ENCODE measurements around the gene SRC.

Gene SRC

DNA sequence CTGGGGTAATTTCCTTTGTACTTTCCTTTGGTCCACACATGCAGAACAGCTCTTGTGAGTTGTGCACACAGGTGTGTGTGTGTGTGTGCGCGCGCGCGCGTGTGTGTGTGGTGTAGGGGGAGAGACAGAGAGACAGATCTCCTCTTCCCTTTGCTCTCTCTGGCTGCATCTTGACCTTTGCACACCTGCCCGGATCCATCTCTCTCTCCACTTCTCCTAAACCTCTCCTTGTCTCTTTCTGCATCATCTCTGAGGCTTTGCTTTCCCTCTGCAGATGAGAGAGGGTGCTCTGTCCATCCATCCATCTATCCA lies 67.0 kb downstream of the SRC start:
- DNase-seq (ENCODE audit: low read depth in 2 of 2) = no peak

DNA sequence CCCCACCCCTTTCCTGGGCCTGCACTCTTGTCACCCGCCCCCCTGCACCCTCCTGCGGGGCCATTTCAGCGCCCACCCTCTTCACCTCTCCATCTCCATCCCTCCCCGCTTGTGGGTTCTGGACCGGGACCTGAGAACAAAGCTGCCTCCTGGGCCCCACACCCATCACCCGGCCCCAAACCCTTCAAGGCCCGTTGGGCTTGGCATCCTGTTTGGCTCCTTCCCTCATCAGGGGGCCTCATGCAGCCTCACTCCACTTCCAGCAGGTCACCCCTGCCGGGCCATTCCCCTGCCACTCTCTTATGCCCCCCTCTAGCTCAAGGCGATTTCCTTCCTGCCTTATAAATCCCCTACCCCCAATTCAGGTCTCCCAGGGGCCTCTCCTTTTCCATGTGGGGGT lies 67.4 kb downstream of the SRC start:
- no peak for DNase-seq (ENCODE audit: low read depth in 2 of 2)

DNA sequence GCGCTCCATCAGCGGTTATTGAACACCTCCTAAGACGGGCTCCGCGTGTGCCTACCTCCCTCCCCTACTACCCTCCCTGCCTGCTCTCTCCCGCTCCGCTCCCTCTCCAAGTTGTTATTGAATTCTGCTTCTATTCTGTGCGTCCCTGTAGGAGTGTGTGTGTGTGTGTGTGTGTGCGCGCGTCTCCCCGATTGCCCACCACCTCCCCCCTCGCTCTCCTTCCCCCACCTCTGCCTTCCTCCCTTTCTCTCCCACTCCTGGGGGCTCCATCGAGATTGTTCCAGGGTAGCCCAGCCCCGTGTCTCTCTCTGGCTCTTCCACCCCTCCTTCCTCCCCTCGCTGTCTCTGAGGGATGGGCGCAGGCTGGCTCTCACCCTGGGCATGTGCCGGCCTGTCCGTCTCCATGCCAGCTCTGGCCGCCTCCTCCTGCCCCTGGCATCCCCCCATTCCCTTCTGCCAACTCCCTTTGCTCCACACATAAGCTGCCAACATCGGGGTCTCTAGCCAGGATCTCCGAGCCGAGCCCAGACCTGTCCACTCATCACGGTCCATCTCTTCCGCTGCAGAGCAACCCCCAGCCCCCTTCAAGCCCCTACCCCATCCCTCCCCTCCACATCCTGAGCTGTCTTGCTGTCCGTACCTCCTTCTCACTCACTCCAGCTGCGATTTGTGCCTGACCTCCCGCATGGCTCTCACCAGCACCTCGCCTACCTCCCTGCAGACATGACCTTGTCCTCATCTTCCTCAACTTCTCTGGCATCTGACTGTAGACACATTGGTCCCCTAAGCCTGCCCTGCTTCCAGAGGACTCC lies 68.5 kb downstream of the SRC start:
- no peak for DNase-seq (ENCODE audit: low read depth in 2 of 2)

DNA sequence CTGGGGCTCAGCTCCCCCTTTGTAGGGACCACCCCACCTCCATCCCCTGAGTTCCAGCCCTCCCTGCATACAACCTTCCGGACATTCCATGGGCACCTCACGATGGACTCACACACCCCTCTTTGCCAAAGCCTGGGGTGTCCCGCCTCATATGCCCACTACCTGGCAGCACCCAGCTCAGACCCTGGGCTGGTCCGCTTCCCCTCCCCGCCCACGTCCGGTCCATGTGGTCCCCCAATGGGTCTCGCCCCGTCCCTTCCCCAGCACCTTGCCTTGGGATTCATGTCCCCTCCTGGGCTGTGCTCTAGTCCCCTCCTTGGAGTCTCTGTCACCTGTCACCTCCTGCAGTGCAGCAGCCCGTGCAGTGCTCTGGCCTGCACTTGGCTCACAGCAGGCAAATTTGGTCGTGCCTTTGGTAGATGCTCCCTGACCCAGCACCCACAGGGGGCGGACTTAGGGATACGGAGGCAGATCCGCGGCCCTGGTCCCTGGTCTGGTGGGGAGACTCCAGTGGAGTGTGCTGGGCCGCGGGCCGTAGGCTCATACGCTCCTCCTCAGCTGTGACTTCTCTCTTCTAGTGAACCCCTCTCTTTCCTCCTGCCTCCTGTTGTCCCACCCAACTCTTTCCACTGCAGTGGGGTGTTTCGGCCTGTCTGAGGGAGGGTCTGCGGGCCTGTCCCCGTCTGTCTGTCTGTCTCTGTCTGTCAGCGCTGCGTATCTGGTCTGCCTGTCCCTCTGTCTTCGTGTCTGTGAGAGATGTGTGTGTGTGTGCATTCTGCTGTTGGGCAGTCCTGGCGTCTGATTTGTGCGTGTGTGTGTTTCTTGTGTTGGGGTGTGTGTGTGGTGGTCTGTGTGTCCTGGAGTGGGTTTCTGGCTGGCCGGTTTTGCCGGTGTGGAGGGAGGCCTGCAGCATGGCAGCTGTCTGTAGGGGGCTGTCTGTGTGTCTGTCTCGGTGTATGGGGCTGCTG lies 69.5 kb downstream of the SRC start:
- DNase-seq (ENCODE audit: low read depth in 2 of 2) = no peak

DNA sequence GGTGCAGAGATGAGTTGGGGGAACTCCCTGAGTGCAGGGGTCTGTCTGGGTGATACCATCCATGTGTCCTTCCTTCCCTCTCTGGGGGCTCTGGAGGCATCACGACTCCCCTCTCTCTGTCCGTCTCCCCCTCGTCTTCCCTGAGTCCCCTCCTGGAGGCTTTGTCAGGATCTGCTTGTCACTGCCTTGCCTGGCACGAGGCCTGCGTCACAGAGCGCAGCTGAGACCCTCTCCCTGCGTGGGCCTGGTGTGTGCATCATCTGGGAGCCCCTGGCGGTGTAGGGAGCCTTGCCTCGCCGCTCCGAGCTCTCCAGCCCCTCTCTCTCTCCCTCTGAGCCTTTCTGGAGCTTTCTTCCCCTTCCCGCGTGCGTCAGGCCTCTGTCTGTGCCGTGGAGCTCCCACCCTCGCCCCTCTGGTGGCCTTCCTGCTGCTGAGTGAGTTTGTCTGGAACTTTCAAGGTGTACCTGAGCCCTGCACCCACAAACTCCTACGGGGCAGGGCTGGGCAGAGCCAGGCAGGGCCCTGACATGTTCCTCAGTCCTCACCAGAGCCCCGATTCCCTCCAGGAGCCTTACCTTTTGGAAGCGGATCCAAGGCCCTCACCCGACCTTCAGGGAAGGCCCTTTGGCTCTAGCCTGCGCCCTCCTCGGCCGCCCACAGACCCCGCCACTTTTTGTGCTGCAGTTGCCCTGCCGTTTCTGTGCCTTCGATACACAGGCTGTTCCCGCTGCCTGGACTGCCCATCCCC lies 70.3 kb downstream of the SRC start:
- no peak for DNase-seq (ENCODE audit: low read depth in 2 of 2)

DNA sequence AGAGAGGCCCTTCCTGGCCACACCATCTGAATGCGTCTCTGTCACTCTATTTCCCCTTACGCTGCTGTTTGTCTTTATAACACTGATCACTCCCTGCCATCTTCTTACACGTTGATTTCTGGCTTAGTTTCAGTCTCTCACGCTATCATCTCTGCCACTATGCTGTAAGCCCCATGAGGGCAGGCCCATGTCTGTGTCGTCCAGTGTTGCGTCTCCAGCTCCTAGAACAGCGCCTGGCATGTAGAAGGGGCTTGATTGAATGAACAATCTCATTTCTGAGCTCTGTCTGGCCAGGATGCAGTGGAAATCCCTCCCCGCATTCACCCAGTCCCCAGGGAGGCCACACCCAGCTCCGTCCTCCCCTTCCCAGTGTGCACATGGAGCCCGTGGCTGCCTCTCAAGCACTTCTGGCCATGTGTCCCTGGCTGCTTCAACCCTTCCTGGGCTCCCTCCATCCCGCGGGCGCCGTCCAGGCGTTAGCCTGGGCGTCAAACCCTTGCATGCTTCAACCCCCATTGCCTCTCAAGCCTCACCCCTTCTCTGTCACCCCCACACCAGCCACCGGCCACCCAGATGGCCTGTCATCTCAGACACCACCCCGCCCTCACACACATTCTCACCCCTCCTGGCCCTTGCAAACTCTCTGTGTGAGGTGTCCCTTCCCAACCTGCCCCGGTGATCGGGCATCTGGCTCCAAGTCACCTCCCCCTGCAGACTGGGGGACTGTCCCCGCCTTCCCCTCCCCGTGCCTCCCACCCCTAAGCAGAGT lies 71.1 kb downstream of the SRC start:
- no peak for DNase-seq (ENCODE audit: low read depth in 2 of 2)

DNA sequence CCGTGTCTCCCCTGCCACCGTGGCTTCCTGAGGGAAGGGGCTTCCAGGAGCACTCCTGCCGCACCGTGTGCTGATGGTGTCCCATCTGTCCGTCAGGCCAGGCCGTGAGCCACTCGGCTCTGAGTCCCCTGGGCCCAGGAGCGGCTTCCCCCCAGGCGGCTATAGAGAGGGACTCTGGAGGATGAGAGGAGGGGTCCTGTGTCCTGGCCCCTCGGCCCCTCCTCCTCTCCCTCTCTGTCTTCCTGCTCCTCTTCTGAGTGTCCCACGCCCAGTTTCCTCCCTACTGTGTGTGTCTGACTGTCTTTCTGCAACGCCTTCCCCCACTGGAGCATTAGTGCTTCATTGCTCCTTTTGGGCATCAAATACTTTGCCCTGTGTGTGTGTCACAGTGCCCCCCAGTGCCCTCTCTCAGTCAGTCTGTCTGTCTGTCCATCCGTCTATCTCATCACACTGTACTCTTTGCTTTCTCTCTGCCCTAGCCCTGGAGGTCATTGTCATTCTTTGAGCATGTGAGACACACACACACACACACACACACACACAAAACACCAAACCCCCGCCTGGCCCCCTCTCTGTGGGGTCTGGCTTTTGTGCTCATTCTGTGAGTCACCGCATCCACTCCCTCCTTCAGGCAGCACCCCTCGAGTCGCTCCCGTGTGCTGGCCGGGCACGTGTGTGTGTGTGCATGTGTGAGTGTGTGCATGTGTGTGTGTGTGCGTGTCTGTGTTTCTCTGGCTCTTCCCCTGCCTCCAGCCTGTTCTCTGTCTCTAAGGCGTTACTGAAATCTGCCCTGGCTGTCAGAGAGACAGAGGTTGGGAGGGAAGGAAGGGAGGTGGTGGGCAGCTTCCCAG lies 71.9 kb downstream of the SRC start:
- DNase-seq (ENCODE audit: low read depth in 2 of 2) = no peak

DNA sequence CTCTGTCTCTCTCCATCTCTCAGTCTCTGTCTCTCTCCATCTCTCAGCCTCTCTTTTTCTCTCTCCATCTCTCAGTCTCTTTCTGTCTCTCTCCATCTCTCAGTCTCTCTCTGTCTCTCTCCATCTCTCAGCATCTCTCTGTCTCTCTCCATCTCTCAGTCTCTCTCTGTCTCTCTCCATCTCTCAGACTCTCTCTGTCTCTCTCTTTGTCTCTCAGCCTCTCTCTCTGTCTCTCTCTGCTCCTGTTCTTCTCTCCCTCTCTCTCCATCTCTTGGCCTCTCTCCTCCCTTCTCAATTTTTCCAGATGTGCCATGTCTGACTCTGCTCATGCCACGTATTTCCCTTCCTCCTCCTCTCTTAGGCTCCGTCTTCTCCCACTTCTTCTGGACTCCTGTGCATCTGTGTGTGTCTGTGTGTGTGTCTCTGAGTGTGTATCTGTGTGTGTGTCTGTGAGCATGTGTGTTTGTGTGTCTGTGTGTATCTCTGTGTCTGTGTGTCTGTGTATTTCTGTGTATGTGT lies 72.7 kb downstream of the SRC start:
- no peak for DNase-seq (ENCODE audit: low read depth in 2 of 2)

DNA sequence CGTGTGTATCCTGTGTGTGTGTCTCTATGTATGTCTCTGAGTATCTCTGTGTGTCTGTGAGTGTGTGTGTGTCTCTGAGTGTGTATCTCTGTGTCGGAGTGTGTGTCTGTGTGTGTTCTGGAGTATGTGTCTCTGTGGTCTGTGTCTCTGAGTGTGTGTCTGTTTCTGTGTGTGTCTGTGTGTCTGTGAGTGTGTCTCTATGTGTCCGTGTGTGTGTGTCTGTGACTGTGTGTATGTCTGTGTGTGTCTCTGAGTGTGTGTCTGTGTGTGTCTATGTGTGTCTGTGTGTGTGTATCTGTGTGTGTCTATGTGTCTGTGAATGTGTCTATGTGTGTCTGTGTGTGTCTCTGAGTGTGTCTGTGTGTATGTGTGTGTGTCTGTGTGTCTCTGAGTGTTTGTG lies 73.4 kb downstream of the SRC start:
- no peak for DNase-seq (ENCODE audit: low read depth in 2 of 2)

DNA sequence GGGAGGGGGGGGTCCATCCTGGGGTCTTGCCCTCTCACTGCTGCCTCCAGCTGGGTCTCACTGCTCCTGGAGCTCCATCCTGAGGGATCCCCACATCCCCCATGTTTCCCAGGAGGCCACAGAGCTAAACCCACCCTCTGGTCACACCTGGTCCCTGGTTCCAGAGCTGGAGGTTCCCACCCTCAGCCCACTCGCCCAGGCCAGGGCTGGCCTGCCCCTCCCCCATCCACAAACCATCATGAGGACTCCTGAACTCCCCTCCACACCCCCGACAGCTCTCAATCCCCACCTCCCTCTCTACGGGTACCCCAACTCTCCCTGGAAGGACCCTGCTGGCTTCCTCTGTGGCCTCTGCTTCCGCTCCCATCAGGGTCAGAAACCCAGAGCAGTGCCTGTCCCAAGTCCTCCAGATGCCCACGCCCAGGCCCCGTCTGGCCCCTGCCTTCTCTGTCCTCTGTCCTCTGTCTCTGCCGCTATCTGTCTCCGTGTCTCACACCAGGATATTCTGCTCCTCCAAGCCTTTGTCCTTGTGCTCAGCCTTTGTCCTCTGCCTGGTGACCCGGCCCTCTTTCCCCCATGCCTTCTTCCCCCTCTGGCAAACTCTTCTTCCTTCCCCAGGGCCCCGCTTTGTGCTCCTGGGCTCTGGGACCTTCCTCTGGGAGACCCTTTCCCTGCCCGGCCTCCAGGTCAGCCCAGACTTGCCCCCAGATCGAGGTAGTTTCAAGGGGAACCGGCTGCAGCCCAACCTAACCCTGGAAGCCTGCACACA lies 74.0 kb downstream of the SRC start:
- DNase-seq (ENCODE audit: low read depth in 2 of 2) = no peak

DNA sequence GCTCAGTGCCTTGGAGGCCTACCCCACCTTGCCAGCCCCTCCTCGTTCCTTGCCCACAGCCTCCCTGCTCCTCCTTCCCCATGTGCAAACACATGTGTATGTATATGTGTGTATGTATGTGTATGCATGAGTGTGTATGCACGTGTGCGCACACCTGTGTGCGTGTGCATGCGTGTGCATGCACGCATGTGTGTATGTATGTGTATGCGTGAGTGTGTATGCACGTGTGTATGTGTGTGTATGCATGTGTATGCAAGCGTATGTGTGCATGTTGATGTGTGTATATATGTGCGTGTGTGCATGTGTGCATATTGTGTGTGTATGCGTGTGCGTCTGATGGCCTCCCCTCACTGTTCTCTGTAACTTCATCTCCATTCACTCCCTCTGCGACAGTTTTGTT lies 74.7 kb downstream of the SRC start:
- DNase-seq (ENCODE audit: low read depth in 2 of 2) = no peak

DNA sequence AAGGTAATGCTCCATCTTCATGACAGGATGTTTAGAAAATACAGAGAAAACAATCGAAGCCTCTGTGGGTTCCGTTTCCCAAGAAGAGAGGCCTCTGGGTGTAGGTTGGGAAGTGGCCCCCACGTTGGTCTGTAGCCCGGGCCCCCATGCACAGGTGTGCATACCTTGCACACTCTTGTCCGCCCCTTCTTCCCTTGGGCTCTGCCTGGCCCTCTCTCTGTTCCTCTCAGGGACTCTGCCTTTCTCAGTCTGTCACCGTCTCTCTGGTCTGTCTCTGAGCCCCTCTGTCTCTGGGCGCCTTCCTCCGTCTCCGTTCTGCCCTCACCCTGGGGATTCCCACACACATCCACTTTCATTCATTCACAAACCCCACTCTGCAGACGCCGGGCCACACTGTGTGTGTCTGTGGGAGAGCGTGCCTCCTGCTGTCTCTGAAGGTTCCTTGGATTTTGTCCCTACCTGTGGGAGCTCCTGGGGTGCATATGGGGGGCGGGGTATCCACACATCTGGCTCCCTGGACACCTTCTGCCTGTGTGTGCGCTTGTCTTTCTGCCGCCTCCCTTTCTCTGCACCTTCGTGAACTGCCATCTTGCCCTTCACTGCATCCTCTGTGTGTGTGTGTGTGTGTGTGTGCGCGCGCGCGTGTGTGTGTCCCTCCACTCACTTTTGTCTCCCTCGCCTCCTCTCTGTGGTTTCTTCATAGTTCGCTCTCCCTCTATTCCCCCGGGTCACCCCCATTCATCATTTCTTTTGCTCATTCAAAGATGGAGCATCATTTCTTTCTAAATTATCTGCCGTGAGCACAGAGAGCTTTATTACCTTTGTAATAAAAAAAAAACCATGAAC lies 75.3 kb downstream of the SRC start:
- no peak for DNase-seq (ENCODE audit: low read depth in 2 of 2)

DNA sequence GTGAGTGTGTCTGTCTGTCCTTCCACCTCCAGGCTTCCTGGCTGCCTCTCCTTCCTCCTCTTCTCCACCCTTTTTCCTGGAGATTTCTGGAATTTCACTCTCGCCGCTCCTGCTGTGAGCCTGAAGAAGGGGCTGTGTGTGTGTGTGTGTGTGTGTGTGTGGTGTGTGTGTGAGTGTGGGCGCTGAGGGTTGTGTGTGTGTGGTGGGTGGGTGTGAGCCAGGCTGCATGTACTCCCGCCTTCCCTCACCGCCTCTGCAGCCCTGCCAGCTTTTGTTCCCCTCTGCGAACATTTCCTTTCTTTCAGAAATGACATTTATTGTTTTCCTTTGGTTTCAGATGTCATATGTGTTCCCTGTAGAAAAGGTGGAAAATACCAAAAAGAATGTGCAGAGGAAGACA lies 76.0 kb downstream of the SRC start:
- DNase-seq (ENCODE audit: low read depth in 2 of 2) = no peak

DNA sequence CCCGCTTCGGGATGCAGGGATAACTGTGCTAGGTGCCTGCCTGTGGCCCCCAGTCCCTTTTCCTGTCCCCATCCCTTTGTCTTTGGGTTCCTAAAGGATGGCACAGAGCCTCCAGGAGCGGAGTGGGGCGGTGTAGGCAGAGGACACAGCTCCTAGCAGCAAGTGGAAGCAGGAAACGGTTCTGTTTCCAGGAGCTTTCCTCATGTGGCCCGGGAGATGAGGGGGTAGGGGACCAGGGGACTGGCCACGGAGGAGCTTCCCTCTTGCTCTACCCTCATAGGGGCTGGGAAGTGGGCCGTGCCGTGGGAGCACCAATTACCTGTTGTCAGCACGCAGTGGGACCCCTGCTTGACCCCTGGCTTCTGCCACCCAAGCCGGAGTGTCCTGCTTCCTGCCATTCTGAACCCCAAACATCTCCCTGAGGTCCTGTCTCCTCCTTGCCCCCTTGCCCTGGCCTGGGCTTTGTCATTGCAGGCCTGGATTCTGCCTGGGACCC lies 76.9 kb downstream of the SRC start:
- no peak for DNase-seq (ENCODE audit: low read depth in 2 of 2)

DNA sequence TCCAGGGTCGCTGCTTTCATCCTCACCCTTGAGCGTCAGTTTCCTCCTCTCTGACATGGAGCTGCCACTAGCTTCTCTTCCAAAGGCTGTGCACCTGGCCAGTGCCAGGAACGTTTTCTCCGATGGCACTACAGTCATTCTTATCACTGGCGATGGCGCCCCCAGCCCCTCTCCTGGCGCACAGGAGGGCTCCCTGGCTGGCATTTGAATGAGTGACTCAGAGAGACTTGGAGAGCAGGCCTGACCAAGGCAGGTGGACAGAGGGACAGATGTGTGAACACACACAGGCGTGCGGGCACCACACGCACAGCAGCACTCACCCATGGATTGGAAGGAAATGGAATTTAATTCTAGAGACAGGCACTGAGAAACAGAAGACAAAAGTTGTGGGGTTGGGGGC lies 77.6 kb downstream of the SRC start:
- DNase-seq (ENCODE audit: low read depth in 2 of 2) = no peak

DNA sequence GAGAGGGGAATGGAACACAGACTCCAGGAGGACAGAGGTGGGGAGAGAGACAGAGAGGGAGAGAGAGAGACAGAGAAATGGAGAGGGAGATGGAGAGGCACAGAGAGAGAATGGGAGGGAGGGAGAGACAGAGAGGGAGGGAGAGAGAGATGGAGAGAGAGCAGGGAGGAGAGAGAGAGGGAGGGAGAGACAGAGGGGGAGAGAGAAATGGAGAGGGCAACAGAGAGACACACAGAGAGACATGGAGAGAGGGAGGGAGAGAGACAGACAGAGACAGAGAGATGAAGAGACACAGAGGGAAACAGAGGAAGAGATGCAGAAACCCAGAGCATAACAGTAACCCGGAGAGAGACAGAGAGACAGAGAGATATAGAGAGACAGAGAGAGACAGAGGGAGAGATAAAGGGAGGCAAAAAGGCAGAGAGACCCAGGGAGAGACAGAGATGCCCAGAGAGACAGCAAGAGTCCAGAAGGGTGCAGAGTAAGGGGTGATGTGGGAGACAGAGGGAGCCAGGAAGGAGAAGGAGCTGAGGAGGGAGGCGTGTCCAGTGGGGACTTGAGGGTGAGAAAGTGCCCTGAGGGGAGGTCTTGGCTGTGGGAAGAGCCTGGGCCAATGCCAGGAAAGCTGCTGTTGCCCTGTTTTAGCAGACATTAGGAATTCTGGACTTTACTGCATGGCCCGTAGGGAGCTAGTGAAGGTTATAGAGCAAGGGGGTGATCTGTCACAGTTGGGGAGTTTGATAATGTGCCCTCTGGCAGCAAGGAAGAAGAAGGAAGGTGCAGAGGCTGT lies 78.3 kb downstream of the SRC start:
- DNase-seq (ENCODE audit: low read depth in 2 of 2) = no peak

DNA sequence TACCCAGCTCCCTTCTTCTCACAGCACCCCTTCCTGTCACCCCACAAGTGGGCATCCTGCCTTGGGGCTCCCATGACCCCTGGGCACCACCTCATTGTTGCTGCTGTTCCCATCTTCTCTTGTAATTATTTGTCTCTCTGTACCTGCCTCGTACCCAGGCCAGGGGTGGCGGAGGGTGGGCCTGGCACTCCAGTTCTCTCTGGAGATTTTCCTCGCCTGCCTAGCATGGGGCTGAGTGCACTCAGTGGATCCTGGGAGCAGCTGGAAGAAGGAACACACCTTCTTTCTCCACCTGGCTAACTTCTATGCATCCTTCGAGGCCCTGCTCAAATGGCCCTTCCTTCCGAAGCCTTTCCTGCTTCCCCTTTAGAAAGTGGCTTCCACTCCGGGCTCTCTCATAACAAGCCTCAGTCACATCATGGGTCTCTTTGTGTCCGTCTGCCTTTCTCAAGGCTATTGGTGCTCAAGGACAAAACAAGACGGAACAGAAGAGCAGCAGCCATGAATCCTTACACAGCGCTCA lies 79.2 kb downstream of the SRC start:
- no peak for DNase-seq (ENCODE audit: low read depth in 2 of 2)

DNA sequence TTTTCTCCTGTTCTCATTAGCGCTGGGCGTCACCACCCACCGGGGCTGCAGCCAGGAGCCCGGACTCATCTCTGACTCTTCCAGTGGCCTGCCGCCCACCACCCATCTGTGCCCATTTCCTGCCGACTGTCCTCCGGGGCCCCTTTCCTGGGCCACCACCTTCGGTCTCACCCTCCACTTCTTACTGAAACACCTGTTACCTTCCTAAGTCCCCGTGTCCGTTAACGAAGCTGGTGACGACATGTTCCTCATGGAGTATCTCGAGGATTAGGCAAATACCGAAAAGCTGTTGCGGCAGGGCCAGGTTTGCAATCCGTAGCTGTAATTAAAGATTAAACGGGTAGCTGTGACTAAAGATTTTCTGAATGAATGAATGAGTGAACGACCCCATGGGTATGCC lies 80.2 kb downstream of the SRC start:
- DNase-seq (ENCODE audit: low read depth in 2 of 2) = no peak

Measured in stimulated activated CD4-positive, alpha-beta T cell treated with anti-CD3 and anti-CD28 coated beads, Interleukin-1b, Interleukin-23, amount 100 ng/mL, for 1 hour (primary cell).